Immature natural killer cell (primary cell): ENCODE data around the gene ZBTB43. TPM values are rescaled to one million over a fixed set of nuclear protein-coding genes. Genes with fewer than 3 reads are reported as not detected.
"Not testable (repeated sequence)": the region's sequence is repeated elsewhere in the genome, so short reads cannot be mapped to it uniquely, and the experiment has no call there.

Experiments used
- DNase-seq, 3 donors: peaks; one replicate each; pipeline ENCODE4 v3.0.0; 2022; ENCODE audit warnings: mixed read lengths in 1 of 3
- H3K27ac Mint-ChIP-seq, 6 donors: one replicate each; pipeline ENCODE4 v1.8.0; 2020; ENCODE audit warnings: mixed read lengths in 6 of 6, mild to moderate bottlenecking in 5 of 6, inconsistent platforms in 4 of 6, moderate library complexity in 3 of 6
- H3K27me3 Mint-ChIP-seq, 3 donors: one replicate each; pipeline ENCODE4 v1.8.0; 2020 to 2021; ENCODE audit warnings: low read depth in 3 of 3, mild to moderate bottlenecking in 3 of 3, mixed read lengths in 3 of 3, moderate library complexity in 3 of 3, inconsistent platforms in 1 of 3
- H3K36me3 Mint-ChIP-seq, 3 donors: one replicate each; pipeline ENCODE4 v1.8.0; 2020; ENCODE audit warnings: mixed read lengths in 3 of 3, inconsistent platforms in 2 of 3, mild to moderate bottlenecking in 2 of 3
- H3K4me1 Mint-ChIP-seq, 2 donors: one replicate each; pipeline ENCODE4 v1.8.0; 2020; ENCODE audit warnings: inconsistent platforms in 2 of 2, mild to moderate bottlenecking in 2 of 2, mixed read lengths in 2 of 2, moderate library complexity in 1 of 2
- H3K4me3 Mint-ChIP-seq, 5 donors: one replicate each; pipeline ENCODE4 v1.8.0; 2020; ENCODE audit warnings: mild to moderate bottlenecking in 5 of 5, mixed read lengths in 5 of 5, inconsistent platforms in 3 of 5, moderate library complexity in 3 of 5
- H3K9me3 Mint-ChIP-seq, 6 donors: one replicate each; pipeline ENCODE4 v1.8.0; 2020; ENCODE audit warnings: mild to moderate bottlenecking in 6 of 6, mixed read lengths in 6 of 6, inconsistent platforms in 4 of 6, moderate library complexity in 3 of 6
- polyA plus RNA-seq, 3 donors: library from polyadenylated mRNA; unstranded; fragments of 300-500 nt; fragmentation: Illumina TruSeq; gene quantifications; one replicate each; pipeline ENCODE4 v1.2.3, GENCODE V29; 2021

Gene ZBTB43
- polyA plus RNA-seq, 3 donors from 2014 or later, result 7.0 to 14.6 (median 10.3) TPM

- peaks cover 3 to 15% (median 4%) of the 10 kb centered on the region in 3 donors for H3K27me3 Mint-ChIP-seq
- no peak overlapping the region for H3K27ac Mint-ChIP-seq
- DNase-seq, result peak; percentile 74 to 80 (median 74)
- no peaks in the 10 kb centered on the region for H3K36me3 Mint-ChIP-seq
- H3K9me3 Mint-ChIP-seq, result peaks cover 0 to 1% (median 0%) of the 10 kb centered on the region in 6 donors
- H3K4me1 Mint-ChIP-seq, result no peaks in the 10 kb centered on the region
- no peak overlapping the region for H3K4me3 Mint-ChIP-seq
Measured at GRCh38 chr9:126781186-126782052, 23.4 kb upstream of the ZBTB43 start.

GRCh38 chr9:126782053-126782388 lies 22.8 kb upstream of the ZBTB43 start:
- no peak for DNase-seq
- no peaks in the 10 kb centered on the region for H3K36me3 Mint-ChIP-seq
- no peaks in the 10 kb centered on the region for H3K4me1 Mint-ChIP-seq

GRCh38 chr9:126783949-126784348 lies 20.9 kb upstream of the ZBTB43 start:
- H3K36me3 Mint-ChIP-seq, result no peaks in the 10 kb centered on the region
- no peaks in the 10 kb centered on the region for H3K4me1 Mint-ChIP-seq
- H3K9me3 Mint-ChIP-seq, result peaks cover 0 to 1% (median 0%) of the 10 kb centered on the region in 6 donors
- DNase-seq, result no peak
- H3K27me3 Mint-ChIP-seq, result peaks cover 6 to 12% (median 10%) of the 10 kb centered on the region in 3 donors
- no peak overlapping the region for H3K4me3 Mint-ChIP-seq
- H3K27ac Mint-ChIP-seq, result no peak overlapping the region

More at GRCh38 chr9:126782053-126782388, 22.8 kb upstream of the ZBTB43 start:
- Mint-ChIP-seq H3K4me3 (no peak overlapping the region), H3K27me3 (peaks cover 3 to 18% (median 7%) of the 10 kb centered on the region in 3 donors), H3K9me3 (peaks cover 0 to 1% (median 0%) of the 10 kb centered on the region in 6 donors), H3K27ac (no peak overlapping the region)

- H3K27ac Mint-ChIP-seq, result no peak overlapping the region
- no peak for DNase-seq
- no peaks in the 10 kb centered on the region for H3K36me3 Mint-ChIP-seq
- H3K4me1 Mint-ChIP-seq, result no peaks in the 10 kb centered on the region
- H3K4me3 Mint-ChIP-seq, result no peak overlapping the region
- H3K27me3 Mint-ChIP-seq, result peaks cover 6 to 12% (median 10%) of the 10 kb centered on the region in 3 donors
- peaks cover 0 to 1% (median 0%) of the 10 kb centered on the region in 6 donors for H3K9me3 Mint-ChIP-seq
Measured at GRCh38 chr9:126784401-126784800, 20.4 kb upstream of the ZBTB43 start.

GRCh38 chr9:126784841-126785240 lies 20.0 kb upstream of the ZBTB43 start:
- H3K9me3 Mint-ChIP-seq, H3K4me1 Mint-ChIP-seq, DNase-seq, H3K27ac Mint-ChIP-seq, H3K4me3 Mint-ChIP-seq, H3K36me3 Mint-ChIP-seq: not testable (repeated sequence)
- peaks cover 6 to 13% (median 12%) of the 10 kb centered on the region in 3 donors for H3K27me3 Mint-ChIP-seq

GRCh38 chr9:126788046-126788445 lies 16.8 kb upstream of the ZBTB43 start:
- Mint-ChIP-seq H3K4me1 (no peaks in the 10 kb centered on the region), H3K27ac (no peak overlapping the region), H3K36me3 (no peaks in the 10 kb centered on the region), H3K4me3 (no peak overlapping the region), H3K9me3 (peaks cover 0 to 1% (median 0%) of the 10 kb centered on the region in 6 donors), H3K27me3 (peaks cover 2 to 16% (median 11%) of the 10 kb centered on the region in 3 donors)
- no peak for DNase-seq

GRCh38 chr9:126788634-126789349 lies 16.0 kb upstream of the ZBTB43 start:
- Mint-ChIP-seq H3K4me3 (no peak overlapping the region), H3K4me1 (no peaks in the 10 kb centered on the region), H3K27me3 (peaks cover 2 to 16% (median 11%) of the 10 kb centered on the region in 3 donors), H3K36me3 (no peaks in the 10 kb centered on the region), H3K9me3 (peaks cover 0 to 1% (median 0%) of the 10 kb centered on the region in 6 donors), H3K27ac (no peak overlapping the region)
- no peak for DNase-seq

GRCh38 chr9:126790561-126790960 lies 14.3 kb upstream of the ZBTB43 start:
- H3K9me3 Mint-ChIP-seq, result peaks cover 0 to 1% (median 0%) of the 10 kb centered on the region in 6 donors
- no peaks in the 10 kb centered on the region for H3K4me1 Mint-ChIP-seq
- peaks cover 6 to 16% (median 14%) of the 10 kb centered on the region in 3 donors for H3K27me3 Mint-ChIP-seq
- no peak for DNase-seq
- H3K27ac Mint-ChIP-seq, result no peak overlapping the region
- no peak overlapping the region for H3K4me3 Mint-ChIP-seq
- no peaks in the 10 kb centered on the region for H3K36me3 Mint-ChIP-seq

- Mint-ChIP-seq H3K4me3 (no peak overlapping the region), H3K36me3 (no peaks in the 10 kb centered on the region), H3K4me1 (no peaks in the 10 kb centered on the region), H3K27ac (no peak overlapping the region), H3K27me3 (peaks cover 6 to 15% (median 13%) of the 10 kb centered on the region in 3 donors), H3K9me3 (peaks cover 0 to 1% (median 0%) of the 10 kb centered on the region in 6 donors)
- DNase-seq, result no peak
Measured at GRCh38 chr9:126791406-126792230, 13.2 kb upstream of the ZBTB43 start.

- Mint-ChIP-seq H3K27me3 (peaks cover 6 to 14% (median 11%) of the 10 kb centered on the region in 3 donors), H3K27ac (no peak overlapping the region), H3K9me3 (peaks cover 0 to 3% (median 0%) of the 10 kb centered on the region in 6 donors), H3K4me3 (no peak overlapping the region), H3K4me1 (no peaks in the 10 kb centered on the region), H3K36me3 (no peaks in the 10 kb centered on the region)
- no peak for DNase-seq
Measured at GRCh38 chr9:126793686-126794417, 11.0 kb upstream of the ZBTB43 start.

- Mint-ChIP-seq H3K9me3 (peaks cover 0 to 3% (median 0%) of the 10 kb centered on the region in 6 donors), H3K27me3 (peaks cover 6 to 14% (median 9%) of the 10 kb centered on the region in 3 donors), H3K36me3 (no peaks in the 10 kb centered on the region), H3K27ac (no peak overlapping the region), H3K4me1 (no peaks in the 10 kb centered on the region), H3K4me3 (no peak overlapping the region)
- DNase-seq, result no peak
Measured at GRCh38 chr9:126794441-126794840, 10.4 kb upstream of the ZBTB43 start.

- Mint-ChIP-seq H3K36me3 (no peaks in the 10 kb centered on the region), H3K9me3 (peaks cover 0 to 2% (median 0%) of the 10 kb centered on the region in 6 donors), H3K27me3 (peaks cover 5 to 9% (median 6%) of the 10 kb centered on the region in 3 donors), H3K4me3 (no peak overlapping the region), H3K27ac (no peak overlapping the region), H3K4me1 (no peaks in the 10 kb centered on the region)
- DNase-seq, result no peak
Measured at GRCh38 chr9:126796758-126797157, 8.1 kb upstream of the ZBTB43 start.

GRCh38 chr9:126797903-126798302 lies 6.9 kb upstream of the ZBTB43 start:
- H3K4me1 Mint-ChIP-seq, result no peaks in the 10 kb centered on the region
- H3K27ac Mint-ChIP-seq, result no peak overlapping the region
- H3K36me3 Mint-ChIP-seq, result no peaks in the 10 kb centered on the region
- no peak for DNase-seq
- H3K27me3 Mint-ChIP-seq, result peaks cover 5 to 9% (median 6%) of the 10 kb centered on the region in 3 donors
- no peak overlapping the region for H3K4me3 Mint-ChIP-seq
- H3K9me3 Mint-ChIP-seq, result peaks cover 0 to 2% (median 0%) of the 10 kb centered on the region in 6 donors
